Measurements from ENCODE around the gene ZNF547.
"Not testable (repeated sequence)": the region's sequence is repeated elsewhere in the genome, so short reads cannot be mapped to it uniquely, and the experiment has no call there.

ZNF547 gene

GRCh38 chr19:57362997-57363687 is at the start of gene ZNF547, which contains the start of gene TRAPPC2B:
TSS of gene ZNF547 (plus strand) at chr19:57363551. CDS start at chr19:57368556, 5,005 bp downstream.
TSS of gene TRAPPC2B (plus strand) at chr19:57363551. CDS start at chr19:57364834, 1,283 bp downstream.
- DNase-seq = peak; percentile 100

GRCh38 chr19:57314146-57314545 is 49.2 kb upstream of the ZNF547 start:
- no peak for DNase-seq

- DNase-seq = no peak
Measured at GRCh38 chr19:57317503-57317902, 45.8 kb upstream of the ZNF547 start.

- no peak for DNase-seq
Measured at GRCh38 chr19:57319869-57320179, 43.5 kb upstream of the ZNF547 start.

DNA sequence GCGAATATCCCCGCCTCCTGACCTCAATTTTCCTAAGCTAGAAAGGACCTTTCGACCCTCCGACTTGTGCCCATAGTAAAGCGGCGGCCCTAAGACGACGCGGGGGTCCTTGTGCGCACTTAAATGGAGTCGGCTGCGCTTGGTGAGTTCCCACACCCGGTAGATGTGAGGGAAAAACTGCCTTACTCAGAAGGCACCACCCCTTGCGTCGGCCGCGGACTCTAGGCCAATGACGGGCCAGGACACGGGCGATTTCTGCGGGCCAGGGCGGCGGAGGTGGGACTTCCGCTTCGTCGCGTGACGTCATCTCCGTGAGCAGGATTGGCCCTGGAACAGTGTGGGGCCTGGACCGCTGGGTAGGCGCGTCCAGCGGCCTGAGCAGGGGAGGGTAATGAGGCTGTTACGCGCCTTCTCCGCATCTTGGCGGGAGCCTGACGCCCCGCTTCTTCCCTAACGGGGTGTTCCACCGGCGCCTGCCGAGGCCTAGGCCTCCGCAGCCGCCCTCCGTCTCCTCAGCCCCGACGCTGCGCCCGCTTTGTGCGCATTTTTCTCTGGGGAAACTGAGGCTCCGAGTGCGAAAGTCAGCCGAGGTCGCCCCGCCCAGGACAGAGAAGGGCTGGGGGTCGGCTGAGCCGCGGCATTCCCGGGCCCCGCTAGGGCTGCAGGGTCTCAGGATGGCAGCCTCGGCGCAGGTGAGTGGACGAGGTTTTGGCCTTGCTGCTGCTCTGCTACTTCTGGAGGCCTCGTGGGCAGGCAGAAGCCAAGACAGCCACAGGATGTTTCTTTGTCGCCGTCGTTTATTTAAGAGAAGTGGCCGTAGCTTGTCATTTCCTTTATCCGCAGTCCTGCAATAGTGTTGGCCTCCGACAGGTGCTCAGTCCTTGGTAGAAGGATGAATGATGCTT is 42.9 kb upstream of the ZNF547 start, which contains the start of gene ZNF543:
ZNF543 (plus strand) TSS at position 293 of the 905 bp plus-strand sequence; CDS start at position 675, 382 bp downstream.
- peak; percentile 97 for DNase-seq

GRCh38 chr19:57321116-57321515 is 42.2 kb upstream of the ZNF547 start:
- DNase-seq = no peak

- no peak for DNase-seq
Measured at GRCh38 chr19:57321751-57322150, 41.6 kb upstream of the ZNF547 start.

GRCh38 chr19:57324992-57325391 is 38.4 kb upstream of the ZNF547 start:
- DNase-seq = no peak

DNA sequence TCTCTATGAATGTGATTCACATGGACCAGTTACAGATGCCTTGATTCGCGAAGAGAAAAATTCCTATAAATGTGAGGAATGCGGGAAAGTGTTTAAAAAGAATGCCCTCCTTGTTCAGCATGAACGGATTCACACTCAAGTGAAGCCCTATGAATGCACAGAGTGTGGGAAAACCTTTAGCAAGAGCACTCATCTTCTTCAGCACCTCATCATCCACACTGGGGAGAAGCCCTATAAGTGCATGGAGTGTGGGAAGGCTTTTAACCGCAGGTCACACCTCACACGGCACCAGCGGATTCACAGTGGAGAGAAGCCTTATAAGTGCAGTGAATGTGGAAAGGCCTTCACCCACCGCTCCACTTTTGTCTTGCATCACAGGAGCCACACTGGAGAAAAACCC is 35.4 kb upstream of the ZNF547 start:
- no peak for DNase-seq

DNA sequence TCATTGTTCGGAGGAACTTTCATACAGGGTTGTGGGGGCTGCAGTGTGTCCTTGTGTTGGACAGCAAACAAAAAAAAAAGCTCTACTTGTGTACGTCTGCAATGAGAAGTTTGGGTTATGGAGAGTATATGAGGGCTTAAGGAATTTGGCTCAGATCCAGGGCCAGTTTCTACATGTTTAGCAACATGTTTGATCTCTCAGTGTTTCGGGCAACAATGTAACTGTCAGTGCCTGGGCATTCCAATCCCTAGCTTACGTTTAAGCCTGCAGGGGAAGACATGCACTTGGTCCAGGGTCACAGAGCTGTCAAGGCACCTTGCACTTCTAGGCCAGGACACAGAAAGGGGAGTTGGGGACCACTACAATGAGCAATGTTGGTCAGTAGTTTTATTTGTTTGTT is 29.2 kb upstream of the ZNF547 start:
- DNase-seq = no peak

DNA sequence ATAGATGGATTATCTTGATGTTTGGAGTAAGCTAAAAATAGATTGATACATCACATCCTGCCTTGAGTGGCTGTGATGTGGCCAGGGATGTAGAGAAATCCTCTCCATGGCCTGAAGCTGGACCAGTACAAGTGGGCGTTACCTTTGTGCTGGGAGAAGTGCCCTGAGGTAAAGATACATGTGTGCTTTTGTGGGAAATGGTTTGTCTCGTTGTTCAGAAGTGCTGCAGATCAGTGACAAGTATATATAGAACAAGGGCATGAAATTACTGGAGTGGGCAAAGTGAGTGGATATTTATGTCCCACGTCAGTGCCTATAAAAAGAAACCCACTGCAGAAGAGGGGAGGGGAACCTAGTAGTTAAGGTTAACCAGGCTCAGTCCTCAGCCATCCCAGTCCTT is 24.5 kb upstream of the ZNF547 start:
- DNase-seq = no peak

- DNase-seq = no peak
Measured at GRCh38 chr19:57342582-57342981, 20.8 kb upstream of the ZNF547 start.

GRCh38 chr19:57348136-57348535 is 15.2 kb upstream of the ZNF547 start:
- no peak for DNase-seq

GRCh38 chr19:57350877-57351805 is 12.2 kb upstream of the ZNF547 start, which contains the start of gene ZNF304:
TSS of gene ZNF304 (plus strand) at chr19:57351271. CDS start at chr19:57351665, 394 bp downstream.
- DNase-seq = peak; percentile 94

- DNase-seq = no peak
Measured at GRCh38 chr19:57351867-57352266, 11.5 kb upstream of the ZNF547 start.

DNA sequence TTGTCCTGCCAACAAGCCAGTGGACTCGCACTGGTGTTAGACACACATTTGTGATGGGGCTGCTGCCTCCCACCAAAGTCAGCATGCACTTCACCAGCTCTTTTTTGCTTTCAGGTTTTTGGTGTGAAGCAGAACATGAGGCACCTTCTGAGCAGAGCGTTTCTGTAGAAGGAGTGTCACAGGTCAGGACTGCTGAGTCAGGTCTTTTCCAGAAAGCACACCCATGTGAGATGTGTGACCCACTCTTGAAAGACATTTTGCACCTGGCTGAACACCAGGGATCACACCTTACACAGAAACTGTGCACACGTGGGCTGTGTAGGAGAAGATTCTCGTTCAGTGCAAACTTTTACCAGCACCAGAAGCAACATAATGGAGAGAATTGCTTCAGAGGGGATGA is 7.4 kb upstream of the ZNF547 start:
- DNase-seq = no peak

DNA sequence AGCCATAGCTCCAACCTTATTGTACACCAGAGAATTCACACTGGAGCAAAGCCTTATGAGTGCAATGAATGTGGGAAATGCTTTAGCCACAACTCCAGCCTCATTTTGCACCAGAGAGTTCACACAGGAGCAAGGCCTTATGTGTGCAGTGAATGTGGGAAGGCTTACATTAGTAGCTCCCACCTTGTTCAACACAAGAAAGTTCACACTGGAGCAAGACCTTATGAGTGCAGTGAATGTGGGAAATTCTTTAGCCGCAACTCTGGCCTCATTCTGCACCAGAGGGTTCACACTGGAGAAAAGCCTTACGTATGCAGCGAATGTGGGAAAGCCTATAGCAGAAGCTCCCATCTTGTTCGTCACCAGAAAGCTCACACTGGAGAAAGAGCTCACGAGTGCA is 5.9 kb upstream of the ZNF547 start:
- DNase-seq = no peak

GRCh38 chr19:57359300-57359699 is 4.1 kb upstream of the ZNF547 start:
- DNase-seq = no peak

- no peak for DNase-seq
Measured at GRCh38 chr19:57362419-57362818, 932 bp upstream of the ZNF547 start.

DNA sequence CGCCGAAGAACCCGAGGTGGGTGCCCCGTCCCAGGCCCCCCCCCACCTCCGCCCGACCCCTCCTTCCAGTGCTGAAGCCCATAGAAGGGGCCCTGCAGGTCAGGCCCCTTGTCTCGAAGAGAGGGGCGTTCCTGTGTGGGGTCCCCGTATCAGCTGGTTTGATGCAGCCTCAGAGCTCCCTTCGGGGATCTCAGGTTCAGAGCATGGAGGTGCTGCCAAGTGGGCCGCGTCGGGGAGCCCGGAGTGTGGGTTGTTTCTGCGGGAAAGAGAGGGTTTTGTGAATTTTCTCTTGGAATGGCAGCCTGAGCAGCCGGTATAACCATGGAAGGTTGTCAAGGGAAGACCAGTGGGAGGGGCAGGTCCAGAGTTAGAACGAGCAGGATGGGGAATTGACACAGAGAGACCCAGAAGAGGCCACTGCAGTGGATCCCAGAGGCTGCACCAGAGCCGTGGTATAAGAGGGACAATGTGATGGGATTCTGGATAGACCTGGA is 384 bp downstream of the ZNF547 start:
- no peak for DNase-seq

- DNase-seq = no peak
Measured at GRCh38 chr19:57366776-57367175, 3.4 kb downstream of the ZNF547 start.

GRCh38 chr19:57374179-57374578 is 10.8 kb downstream of the ZNF547 start:
- DNase-seq = no peak

DNA sequence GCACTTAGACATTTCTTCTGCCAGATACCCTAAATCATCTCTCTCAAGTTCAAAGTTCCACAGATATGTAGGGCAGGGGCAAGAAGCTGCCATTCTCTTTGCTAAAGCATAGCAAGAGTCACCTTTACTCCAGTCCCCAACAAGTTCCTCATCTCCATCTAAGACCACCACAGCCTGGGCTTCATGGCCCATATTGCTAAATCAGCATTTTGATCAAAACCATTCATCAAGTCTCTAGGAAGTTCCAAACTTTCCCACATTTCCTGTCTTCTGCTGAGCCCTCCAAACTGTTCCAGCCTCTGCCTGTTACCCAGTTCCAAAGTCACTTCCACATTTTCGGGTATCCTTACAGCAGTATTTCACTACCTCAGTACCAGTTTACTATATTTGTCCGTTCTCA is 11.3 kb downstream of the ZNF547 start:
- DNase-seq = not testable (repeated sequence)

Measured in inflammatory macrophage treated with lipopolysaccharide for 4 hours (primary cell).